ENCODE measurements around the gene RBM4.

Gene RBM4

DNA sequence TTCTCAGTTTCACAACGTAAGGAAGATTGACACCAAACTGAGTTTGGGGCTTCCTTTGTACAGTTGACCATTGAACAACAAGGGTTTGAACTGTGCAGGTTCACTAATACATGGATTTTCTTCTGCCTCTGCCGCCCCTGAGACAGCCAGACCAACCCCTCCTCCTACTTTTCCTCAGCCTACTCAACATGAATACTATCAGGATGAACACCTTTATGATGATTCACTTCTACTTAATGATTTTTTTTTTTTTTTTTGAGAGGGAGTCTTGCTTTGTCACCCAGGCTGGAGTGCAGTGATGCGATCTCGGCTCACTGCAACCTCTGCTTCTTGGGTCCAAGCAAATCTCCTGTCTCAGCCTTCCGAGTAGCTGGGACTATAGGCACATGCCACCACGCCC is 14.6 kb downstream of the RBM4 start:
- no peak for DNase-seq (ENCODE audit: low read depth)

DNA sequence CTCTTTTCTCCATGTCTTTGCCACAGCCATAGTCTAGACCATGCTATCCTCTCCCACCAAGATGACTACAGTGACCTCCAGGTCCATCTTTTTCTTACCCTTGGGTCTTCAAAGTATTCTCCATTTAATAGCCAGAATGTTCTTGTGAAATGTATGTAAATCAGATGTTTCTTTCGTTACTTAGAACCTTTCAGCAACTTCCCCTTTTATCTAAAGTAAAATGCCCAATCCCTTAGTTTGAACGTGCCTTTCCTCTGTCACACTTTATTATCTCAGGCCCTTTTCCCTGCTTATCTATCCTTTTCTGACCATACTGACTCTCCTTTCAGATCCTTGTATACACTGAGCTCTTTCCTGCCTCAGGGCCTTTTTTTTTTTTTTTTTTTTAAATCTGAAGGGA is 21.3 kb downstream of the RBM4 start:
- no peak for DNase-seq (ENCODE audit: low read depth)

DNA sequence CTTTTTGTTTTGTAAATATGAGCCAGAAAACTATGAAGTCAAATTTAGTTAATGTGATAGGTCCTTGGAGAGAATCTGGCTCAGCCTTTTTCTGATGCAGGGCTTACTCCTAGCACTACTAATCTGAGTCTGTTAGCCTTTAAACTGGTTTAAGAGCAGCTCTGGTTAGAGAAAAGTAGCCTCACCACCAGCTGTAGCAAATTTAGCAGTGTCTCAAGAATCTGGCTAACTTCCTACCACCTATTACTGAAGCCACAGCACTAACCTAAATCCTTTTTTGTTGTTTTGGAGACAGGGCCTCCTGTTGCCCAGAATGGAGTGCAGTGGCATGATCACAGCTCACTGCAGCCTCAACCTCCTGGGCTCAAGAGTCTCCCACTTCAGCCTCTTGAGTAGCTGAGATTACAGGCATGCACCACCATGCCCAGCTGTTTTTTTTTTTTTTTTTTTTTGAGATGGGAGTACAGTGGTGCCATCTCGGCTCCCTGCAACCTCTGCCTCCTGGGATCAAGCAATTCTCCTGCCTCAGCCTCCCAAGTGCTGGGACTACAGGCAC is 25.3 kb downstream of the RBM4 start:
- DNase-seq (ENCODE audit: low read depth) = no peak

DNA sequence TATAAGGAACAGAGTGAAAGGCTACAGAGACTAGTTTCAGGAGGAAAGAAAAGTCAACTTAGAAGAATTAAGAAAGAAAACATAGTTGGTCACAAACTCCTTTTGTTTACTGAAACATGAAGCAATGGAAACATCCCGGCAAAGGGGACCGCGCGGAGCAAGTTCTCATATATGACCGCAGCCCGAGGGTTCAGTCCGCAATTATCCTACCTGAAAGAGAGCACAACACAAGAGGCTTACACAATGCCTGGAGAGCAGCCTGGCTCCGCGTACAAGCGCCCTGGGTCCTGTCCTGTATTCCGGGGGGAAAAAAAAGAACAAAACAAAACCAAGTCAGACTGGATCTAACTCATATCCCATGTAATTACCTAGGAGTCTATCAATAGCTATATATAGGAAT is 26.9 kb downstream of the RBM4 start:
- no peak for DNase-seq (ENCODE audit: low read depth)

DNA sequence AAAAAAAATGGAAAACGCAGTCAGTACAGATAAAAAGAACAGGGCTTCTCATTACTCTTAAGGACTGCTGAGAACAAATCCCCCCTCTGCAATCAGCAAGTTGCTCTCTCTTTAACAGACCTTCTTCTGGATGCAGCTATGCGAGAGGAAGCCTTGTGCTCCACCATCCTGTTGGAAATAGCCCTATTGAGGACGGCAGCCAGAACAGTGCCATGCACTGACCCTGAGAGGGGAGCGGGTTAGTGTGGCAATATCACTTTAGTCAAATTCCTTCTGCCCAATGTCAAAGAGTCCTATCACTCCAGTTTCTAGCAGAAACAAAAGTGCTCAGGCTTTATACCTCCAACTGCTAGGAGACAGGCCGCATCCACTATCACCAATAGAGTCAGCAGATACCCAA is 32.3 kb downstream of the RBM4 start:
- DNase-seq (ENCODE audit: low read depth) = no peak

DNA sequence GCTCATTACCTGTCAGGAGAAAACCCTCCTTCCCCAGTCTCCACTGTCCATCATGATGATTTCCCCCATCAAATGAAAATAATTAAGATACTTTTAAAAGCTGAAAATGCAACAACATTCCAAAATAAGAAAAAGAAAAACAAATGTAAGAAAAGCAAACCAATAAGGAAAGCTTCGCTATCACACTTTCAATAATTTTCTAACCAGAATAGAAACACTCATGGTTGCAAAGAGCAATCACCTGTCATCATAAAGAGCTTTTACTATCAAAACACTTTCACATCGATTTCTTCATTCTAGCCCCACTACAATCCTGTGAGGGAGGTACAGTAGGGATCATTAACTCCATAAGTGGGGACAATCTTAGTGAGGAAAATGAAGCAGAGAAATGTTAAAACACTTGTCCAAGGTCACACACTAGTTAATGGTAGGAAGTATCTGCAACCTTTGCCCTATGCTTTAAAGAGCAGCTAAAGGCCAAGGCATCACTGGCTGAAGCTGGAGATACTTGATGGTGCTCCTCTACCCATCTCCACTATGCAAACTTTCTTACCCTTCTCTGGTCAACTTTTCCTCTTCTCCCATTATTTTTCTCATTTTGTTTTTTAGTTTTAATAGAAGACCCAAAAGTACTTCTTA is 36.6 kb downstream of the RBM4 start:
- DNase-seq (ENCODE audit: low read depth) = no peak

DNA sequence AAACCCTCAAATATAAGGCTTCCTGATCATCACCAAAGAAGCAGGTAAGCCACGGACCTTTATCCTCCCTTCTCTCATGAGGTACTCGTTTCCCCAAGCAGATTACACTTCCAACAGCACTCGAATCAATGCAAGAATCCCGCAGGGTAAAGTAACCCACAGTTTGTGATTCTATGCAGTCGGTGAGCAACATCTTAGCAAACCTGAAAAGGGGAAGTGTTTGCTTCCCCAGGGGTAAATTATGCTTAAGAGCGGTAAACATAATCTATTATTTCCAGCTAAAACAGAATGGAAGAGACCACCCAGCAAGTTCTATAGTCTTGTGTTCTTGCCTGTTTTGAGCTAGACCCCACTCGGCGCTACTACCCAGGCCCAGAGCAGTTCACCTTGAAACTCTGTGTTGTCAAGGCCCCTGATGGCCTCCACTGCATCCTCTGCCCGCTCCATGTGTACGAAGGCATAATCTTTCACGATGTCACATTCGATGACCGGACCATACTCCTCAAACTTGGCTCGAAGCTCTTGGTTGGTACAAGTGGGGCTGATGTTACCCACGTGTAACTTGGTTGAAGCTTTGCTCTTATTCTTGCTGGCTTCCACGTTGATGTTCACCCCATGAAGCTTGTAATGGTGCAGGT is 37.9 kb downstream of the RBM4 start:
- no peak for DNase-seq (ENCODE audit: low read depth)

DNA sequence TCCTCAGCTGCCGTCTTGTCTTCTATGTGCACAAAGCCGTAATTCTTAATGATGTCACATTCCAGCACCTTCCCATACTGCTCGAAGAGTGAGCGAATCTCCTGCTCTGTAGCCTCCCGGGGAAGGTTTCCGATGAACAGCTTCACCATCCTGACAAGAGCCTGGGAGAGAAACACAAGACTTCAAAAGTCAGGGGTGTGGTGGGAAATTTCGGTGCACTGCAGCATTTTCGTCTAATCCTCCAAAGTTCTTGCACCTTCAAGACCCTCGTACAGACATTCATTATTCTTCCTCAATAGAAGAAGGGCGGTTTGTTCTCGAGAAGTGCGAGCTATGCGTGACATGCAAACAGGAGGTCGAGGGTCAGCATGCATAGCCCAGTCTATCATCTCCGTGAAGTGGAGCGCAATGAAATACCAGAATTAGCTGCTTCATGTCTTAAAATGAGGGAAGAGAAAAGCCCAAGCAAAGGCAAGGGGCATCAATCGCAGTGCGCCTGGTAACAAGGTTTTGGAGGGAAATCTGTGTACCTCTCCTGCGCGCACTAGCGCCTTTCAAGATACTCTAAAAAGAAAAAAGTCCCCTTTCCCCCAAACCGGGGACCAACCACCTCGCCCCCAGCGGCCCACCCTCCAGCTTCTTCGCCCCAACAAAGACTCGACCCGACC is 38.6 kb downstream of the RBM4 start:
- DNase-seq (ENCODE audit: low read depth) = no peak

DNA sequence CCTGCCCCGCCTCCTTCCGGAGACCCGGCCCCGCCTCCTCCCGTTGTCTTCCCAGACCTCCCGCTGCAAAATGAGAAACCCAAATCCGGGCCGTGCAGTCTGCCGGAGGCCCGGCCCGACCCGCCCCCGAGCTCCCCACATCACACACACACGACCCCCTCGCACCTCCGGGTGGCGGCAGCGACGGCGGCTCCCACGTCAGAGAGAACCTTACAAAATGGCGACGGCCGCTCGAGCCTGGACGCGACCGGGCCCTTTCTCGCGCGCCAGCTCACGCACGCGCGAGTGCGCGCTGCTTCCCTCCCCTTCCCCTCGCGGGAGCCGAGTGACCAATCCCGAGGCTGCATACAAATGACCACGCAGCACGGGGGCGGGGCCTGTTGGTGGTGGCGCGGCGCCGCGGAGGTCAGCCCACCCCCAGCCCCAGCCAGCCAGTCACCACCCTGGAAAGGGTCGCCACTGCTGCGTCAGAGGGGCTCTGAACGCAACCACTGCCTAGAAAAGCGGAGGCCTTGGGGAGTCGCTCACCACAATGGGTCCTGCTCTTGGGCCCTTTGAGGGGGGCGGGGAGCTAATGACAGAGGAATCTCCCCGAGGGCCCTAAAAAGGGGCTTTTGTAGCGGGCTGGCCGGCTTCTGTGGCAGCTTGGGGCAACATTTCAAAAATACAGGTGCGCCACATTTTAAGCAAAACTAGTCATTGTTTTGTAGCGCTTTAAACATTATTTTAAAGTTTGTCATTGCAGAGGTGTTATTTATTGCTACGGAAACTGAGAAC is 39.3 kb downstream of the RBM4 start, which contains the start of gene RBM4B:
TSS of gene RBM4B (minus strand) at position 289 of the 777 bp plus-strand sequence. CDS start 808 bp downstream, outside the sequence.
- DNase-seq (ENCODE audit: low read depth) = peak; percentile 72

DNA sequence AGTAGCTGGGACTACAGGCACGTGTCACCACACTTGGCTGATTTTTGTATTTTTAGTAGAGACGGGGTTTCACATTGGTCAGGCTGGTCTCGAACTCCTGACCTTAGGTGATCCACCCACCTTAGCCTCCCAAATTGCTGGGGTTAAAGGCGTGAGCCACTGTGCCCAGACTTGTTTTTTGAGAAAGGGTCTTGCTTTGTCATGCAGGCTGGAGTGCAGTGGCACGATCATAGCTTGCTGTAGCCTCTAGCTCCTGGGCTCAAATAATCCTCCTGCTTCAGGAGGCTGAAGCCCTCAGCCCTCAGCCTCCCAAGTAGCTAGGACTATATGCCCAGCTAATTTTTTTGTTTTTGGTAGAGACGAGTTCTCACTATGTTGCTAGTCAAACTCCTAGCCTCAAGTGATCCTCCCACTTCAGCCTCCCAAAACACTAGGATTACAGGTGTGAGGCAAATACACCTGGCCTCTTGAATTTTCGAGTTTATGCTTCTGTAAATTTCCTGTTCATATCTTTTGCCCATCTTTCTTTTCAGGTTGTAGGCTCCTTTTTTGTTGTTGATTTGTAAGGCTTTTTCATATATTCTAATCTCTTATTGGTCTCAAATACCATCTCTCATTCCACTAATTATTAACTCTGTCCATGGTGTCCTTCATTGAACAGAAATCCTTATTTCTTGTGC is 42.6 kb downstream of the RBM4 start:
- no peak for DNase-seq (ENCODE audit: low read depth)

DNA sequence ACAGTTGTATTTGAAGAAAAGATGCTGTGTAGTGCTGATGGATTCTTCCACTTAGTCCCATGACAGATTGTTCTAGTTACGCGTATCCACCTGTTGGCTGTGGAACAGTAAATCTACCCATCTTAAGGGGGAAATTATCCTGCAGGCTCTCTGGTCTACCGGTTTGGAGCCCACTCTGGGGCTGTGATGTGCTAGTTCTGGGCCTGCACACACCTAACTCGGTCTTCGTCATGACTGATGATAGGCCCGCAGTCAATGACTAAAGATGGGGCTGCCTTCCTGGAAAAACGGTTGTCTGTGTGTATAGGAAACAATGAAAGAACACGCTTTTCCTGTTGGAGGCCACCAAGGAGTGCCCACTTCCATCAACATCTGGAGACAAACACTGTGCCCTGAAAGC is 45.4 kb downstream of the RBM4 start:
- DNase-seq (ENCODE audit: low read depth) = no peak

DNA sequence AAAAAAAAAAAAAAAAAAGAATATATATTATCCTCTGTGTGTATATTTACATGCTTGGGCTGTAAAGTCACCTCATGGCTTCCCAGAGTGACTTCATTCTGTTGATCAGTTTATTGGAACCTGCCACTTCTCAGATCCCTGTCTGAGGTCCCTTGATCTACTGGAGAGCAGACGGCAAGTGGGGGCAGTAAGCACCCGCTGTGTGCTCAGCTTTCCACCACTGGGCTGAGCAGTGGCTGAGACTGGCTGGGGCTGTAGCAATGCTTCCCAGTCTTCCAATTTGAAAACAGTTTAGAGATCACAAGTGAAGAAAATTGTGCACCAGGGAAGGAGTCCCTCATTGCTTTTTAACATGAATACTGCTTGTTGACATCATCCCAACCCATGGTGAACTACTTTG is 46.1 kb downstream of the RBM4 start:
- no peak for DNase-seq (ENCODE audit: low read depth)

DNA sequence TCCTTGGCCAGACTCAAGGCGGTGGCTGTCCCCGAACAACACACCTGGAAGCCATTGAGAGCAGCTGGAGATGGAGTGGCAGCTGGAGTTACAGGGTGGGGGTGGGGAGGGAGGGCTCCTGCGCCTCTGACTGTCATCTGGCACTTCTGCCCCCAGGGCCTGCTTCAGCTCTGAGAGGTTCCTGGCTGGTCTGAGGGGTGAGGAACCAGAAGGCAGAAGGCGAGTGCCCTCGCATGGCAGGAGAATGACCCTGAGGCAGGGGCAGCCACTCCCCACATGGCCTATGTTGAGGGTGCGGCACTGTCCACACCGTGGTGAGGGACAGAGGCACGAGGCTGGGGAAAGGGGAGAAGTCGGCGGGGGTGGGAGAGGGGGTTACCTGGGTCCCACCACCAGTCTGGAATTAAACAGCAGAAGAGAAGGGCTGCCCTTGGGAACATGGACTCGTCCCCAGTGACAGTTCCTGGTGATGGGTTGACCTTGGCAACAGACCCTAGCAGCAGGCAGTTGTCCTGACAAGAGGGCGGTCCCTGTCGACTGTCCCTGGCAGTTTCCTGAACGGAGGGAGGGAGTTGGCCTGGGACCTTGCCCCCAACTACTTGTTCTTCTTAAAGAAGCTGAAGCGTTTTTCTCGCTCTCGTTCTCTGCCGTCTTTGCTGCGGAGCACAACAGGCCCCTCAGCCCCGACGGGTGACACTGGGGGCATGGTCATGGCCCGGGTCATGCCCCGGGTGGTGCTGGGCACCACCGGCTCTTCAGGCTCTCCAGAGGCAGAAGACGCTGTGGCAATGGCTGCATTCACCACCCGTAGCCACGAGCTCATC is 47.0 kb downstream of the RBM4 start:
- DNase-seq (ENCODE audit: low read depth) = no peak

DNA sequence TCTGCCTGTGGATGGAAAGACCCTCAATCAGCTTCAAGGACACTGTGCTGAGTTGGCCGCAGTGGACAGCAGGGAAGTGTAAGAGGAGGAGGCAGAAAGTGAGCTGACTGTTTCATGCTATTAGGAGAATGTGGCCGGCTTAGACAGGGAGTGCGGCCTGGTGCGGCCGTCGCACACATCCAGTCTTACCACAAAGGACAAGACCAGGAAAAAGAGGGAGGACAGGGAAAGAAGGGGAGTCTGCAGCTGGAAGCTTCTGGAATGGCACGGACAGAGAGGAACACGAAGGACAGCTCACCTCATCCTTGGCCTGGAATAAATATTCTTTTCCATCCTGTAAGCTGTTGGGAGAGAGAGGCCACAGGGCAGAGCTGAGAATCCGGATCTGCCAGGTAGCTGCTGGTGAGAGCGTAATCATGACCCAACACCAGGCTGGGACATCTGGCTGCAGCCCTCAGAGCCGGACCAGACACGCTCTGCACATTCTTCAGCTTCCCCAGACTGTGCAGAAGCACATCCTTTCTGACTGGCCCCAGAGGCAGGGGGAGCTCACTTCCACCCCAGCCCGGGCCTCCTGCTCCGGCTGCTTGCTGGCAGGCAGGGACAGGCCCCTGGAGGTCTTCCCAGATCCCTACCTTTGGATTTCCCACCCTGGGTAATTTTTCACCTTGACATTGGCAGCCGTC is 47.7 kb downstream of the RBM4 start:
- DNase-seq (ENCODE audit: low read depth) = no peak

DNA sequence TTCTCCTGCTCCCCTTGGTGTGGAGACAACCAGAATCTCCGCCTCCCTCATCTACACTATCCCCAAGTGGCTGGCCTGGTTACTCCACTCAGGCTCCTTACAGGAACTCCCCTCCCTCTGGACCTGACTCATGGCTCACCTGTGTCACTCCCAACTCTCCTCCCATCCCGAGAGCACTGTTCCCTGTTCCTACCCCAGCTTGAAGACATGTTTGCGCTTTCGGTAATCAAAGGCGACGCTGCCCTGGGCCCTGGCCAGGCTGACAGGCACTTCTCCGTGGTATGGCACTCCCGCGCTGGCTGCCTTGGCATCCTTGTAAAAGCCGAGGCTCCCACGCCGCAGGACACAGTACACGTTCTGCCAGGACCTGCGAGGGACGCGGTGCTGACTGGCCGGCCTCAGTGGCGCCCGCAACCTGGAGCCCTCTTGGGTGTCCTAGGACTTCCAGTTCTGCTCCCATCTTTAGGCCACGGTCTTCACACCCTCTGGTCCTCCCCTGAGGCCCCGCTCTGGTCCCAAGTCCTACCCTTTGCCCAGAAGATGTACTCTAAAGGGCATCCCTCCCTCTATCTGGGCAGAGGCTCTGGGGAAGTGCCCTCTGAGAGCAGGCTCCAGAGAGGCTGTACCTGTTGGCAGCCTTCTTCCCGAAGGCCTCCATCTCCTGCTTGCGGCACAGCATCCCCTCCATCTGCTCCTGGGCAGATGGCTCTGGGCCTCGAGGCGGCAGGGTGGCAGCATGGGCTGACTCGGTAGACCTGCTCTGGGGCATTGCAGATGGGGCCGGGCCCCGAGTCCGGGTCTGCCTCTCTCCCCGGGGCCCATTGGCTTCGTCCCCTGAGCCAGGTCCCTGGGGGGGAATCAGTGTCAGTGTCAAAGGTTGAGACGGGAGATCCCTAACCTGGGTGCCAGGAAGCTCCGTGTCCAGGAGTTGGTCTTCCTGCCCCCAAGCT is 48.6 kb downstream of the RBM4 start:
- DNase-seq (ENCODE audit: low read depth) = no peak

DNA sequence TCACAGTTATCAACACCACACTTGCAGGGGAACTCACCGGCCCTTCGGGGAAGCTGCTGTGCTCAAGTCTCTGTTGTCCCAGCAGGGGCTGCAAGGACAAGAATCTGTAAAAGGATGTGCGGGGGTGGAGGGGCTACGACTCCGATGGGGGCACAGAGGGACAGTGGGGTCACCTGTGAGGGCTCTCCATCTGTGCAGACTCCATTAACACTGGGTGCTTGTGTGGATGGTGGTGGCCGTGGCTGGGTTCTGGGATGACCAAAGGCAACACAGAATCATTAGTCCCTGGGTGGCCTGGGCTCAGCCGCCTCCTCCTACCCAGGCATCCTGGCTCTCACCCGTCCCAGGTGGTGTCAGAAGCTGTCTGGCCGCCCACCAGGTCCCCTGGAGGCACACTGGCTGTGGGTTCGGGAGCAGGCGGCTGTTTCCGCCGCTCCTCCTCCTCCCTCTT is 49.4 kb downstream of the RBM4 start:
- no peak for DNase-seq (ENCODE audit: low read depth)

DNA sequence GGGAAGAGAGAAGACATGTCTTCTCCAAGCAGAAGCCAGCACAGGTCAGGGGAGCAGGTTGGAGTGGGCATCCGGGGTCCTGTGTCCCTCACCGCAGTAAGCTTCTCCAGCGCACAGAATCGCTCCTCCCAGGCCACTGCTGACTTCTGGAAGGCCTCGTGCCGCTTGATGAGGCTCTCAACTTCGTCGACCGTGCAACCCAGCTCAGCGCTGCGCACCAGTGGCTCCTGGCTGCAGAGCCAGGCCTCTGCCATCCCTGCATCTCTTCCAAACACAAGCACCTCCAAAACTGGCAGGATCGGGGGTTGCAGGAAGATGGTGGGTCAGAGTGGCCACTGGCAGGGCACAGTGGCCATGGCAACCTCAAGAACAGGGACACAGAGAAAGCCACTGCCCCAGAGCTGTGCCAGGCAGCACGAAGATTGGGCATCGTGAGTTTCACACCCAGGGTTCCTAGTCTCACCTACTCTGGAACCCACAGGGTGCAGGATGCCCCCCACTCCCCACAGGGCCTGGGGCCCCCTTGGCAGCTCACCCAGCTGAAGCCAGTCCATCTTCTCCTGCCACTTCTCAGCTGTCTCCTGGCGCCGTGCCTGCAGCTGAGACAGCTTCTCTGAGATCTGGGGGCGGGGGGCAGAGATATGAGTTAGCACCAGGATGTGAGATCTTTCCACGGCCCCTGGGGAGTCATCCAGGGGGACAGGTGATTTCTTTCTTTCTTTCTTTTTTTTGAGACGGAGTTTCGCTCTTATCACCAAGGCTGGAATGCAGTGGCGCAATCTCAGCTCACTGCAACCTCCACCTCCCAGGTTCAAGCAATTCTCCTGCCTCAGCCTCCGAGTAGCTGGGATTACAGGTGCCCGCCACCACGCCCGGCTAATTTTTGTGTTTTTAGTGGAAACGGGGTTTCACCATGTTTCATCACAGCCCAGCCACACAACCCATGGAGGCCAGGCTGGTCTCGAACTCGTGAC is 50.3 kb downstream of the RBM4 start:
- DNase-seq (ENCODE audit: low read depth) = no peak
